H1 (cell line): Measurements from ENCODE around the gene RNF224.

ENCODE experiments used
- HDAC6 ChIP-seq: IDR thresholded peaks from one replicate; pipeline ENCODE4 v1.7.1; 2012; ENCODE audit warnings: low read depth, mild to moderate bottlenecking, inconsistent platforms, low read length, moderate library complexity
- POLR2A ChIP-seq, 2 experiments: IDR thresholded peaks; 1 replicate in 1 of 2; 2 replicates in 1 of 2; pipeline ENCODE4 v1.6.1; 2011; ENCODE audit warnings: low read depth in 2 of 2, low read length in 2 of 2, mild to moderate bottlenecking in 2 of 2; ENCODE audit errors: control extremely low read depth in 1 of 2

DNA sequence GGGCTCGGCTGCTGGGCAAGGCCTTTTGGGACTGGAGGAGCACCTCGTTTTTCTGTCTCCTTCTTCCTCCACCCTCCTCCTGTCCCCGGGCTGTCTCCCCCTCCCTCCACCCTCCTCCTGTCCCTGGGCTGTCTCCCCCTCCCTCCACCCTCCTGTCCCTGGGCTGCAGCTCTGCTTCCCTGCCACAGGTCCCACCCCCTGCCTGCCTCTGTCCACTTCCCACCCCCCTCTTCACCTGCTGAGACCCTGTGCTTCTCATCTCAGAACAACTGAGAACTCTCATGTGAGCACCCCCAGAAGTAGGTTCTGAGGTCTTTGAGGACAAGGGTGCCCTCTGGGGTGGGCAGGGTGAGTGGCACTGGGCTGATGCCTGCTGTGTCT lies 44.4 kb downstream of the RNF224 start:
- TF ChIP-seq HDAC6 (no peak), POLR2A (IDR thresholded peaks at IDR 0.05; ENCODE audit: control extremely low read depth in 1 of 2, low read depth in 2 of 2, low read length in 2 of 2) (no peak)
